ENCODE results near the gene SS18L1.

- no peak for TF ChIP-seq CTCF (conservative IDR thresholded peaks at IDR 0.05 in 1 of 2, IDR thresholded peaks at IDR 0.05 in 1 of 2; ENCODE audit: low read depth in 1 of 2, low read length in 2 of 2)
- no peak for TF ChIP-seq EZH2 (IDR thresholded peaks at IDR 0.05; ENCODE audit: low read length, missing control alignments)
These were observed 8.8 kb upstream of the SS18L1 start for GRCh38 chr20:62134735-62135231.

All from fibroblast of lung (primary cell).